T-helper 17 cell (primary cell): ENCODE results near the gene DCLK2. TPM values are rescaled to one million over a fixed set of nuclear protein-coding genes. Genes with fewer than 3 reads are reported as not detected.

ENCODE experiments used
- ATAC-seq: fragments of 150-1000 bp; cut with Tn5 transposase; 2 replicates; pipeline ENCODE4 v1.10.0; 2021; ENCODE audit warnings: mild to moderate bottlenecking, moderate library complexity
- DNase-seq, 3 donors: peaks; one replicate each; pipeline versions ENCODE4 v3.0.0 to v3.0.0-alpha.2; 2020 to 2021
- H3K9me3 ChIP-seq: one replicate; pipeline ENCODE4 v1.7.0; 2013; ENCODE audit warnings: low read length, mild to moderate bottlenecking; ENCODE audit not compliant: control insufficient read depth, poor library complexity, severe bottlenecking
- H3K27ac Mint-ChIP-seq: one replicate; pipeline ENCODE4 v1.8.0; 2022; ENCODE audit warnings: mild to moderate bottlenecking, moderate library complexity, mixed read lengths
- H3K27me3 Mint-ChIP-seq: one replicate; pipeline ENCODE4 v1.8.0; 2022; ENCODE audit warnings: mixed read lengths
- H3K36me3 Mint-ChIP-seq: one replicate; pipeline ENCODE4 v1.8.0; 2022; ENCODE audit warnings: low read depth, mixed read lengths
- H3K4me1 Mint-ChIP-seq: one replicate; pipeline ENCODE4 v1.8.0; 2022; ENCODE audit warnings: mild to moderate bottlenecking, mixed read lengths
- H3K4me3 Mint-ChIP-seq: one replicate; pipeline ENCODE4 v1.8.0; 2022; ENCODE audit warnings: mild to moderate bottlenecking, moderate library complexity, mixed read lengths
- total RNA-seq, 4 donors: library from RNA in 2 of 4; stranded (reverse) in 2 of 4; gene quantifications; one replicate each; pipeline ENCODE4 v1.2.3 and lab custom pipeline; 2022 to 2026

Gene DCLK2
- total RNA-seq, 2 donors from 2014 or later, result not detected

- Mint-ChIP-seq H3K36me3 (peaks cover 16% of the 10 kb centered on the region), H3K27me3 (no peaks in the 10 kb centered on the region), H3K27ac (no peak overlapping the region), H3K4me3 (no peak overlapping the region), H3K4me1 (peaks cover 3% of the 10 kb centered on the region)
- DNase-seq (no peak), ATAC-seq (no peak)
- H3K9me3 ChIP-seq, result no peaks in the 10 kb centered on the region
Observed at GRCh38 chr4:150278206-150278605, 200.0 kb downstream of the DCLK2 start.

DNA sequence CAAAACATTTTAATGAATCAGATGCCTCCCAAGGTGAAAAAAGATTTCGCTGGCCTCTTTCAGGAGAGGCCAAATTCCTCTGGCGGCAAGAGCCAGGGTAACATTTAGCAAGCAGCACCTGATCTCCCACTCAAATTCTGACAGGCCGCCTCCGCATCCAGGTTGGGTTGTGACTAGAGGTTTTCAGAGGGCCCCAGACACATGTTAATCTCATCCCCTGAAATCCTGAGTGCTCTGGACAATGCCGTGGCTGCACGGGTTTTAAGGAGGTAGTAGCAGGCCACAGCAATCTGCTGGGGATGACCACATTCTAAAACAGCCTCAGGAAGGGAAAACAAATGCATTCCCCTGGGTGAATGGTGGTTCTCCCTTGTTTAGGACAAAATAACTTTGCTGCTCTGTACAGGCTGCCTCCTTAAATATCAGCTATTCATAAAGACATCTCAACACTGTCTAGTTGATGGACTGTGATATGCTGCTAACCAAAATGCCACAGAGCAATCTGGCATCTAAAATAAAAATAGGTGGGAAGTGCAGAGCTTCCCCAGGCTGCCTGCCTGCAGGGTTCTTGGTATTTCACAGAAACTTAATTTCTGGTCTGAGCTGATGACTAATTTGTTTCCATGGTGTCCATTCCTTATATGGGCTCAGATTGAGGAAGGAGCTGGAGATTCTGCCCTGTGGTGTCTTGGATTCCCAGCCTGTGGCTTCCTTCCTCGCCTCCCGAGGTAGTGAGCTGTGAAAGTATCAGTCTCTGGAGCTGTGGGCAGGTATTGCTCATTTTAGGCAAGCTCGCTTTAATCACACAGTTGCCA, 202.0 kb downstream of the DCLK2 start:
- Mint-ChIP-seq H3K27ac (no peak overlapping the region), H3K4me3 (no peak overlapping the region), H3K4me1 (peaks cover 4% of the 10 kb centered on the region), H3K27me3 (no peaks in the 10 kb centered on the region), H3K36me3 (peaks cover 18% of the 10 kb centered on the region)
- ATAC-seq (no peak), DNase-seq (no peak)
- H3K9me3 ChIP-seq, result no peaks in the 10 kb centered on the region

GRCh38 chr4:150280975-150281374, 202.7 kb downstream of the DCLK2 start:
- DNase-seq (no peak), ATAC-seq (no peak)
- Mint-ChIP-seq H3K27ac (no peak overlapping the region), H3K27me3 (no peaks in the 10 kb centered on the region), H3K36me3 (peaks cover 18% of the 10 kb centered on the region), H3K4me3 (no peak overlapping the region), H3K4me1 (peaks cover 2% of the 10 kb centered on the region)
- H3K9me3 ChIP-seq, result no peaks in the 10 kb centered on the region

- Mint-ChIP-seq H3K27me3 (no peaks in the 10 kb centered on the region), H3K4me3 (no peak overlapping the region), H3K4me1 (peaks cover 2% of the 10 kb centered on the region), H3K36me3 (peaks cover 15% of the 10 kb centered on the region), H3K27ac (peak overlapping the region; percentile 60)
- DNase-seq (no peak), ATAC-seq (no peak)
- no peaks in the 10 kb centered on the region for H3K9me3 ChIP-seq
Observed at GRCh38 chr4:150283689-150284088, 205.4 kb downstream of the DCLK2 start.

GRCh38 chr4:150286656-150287055, 208.4 kb downstream of the DCLK2 start:
- ATAC-seq, result no peak
- no peak overlapping the region for H3K4me3 Mint-ChIP-seq
- no peaks in the 10 kb centered on the region for H3K9me3 ChIP-seq
- no peaks in the 10 kb centered on the region for H3K27me3 Mint-ChIP-seq
- peaks cover 7% of the 10 kb centered on the region for H3K4me1 Mint-ChIP-seq
- no peak overlapping the region for H3K27ac Mint-ChIP-seq
- peaks cover 8% of the 10 kb centered on the region for H3K36me3 Mint-ChIP-seq
- DNase-seq, result no peak

GRCh38 chr4:150289198-150289597, 211.0 kb downstream of the DCLK2 start:
- Mint-ChIP-seq H3K36me3 (peaks cover 3% of the 10 kb centered on the region), H3K4me1 (peaks cover 7% of the 10 kb centered on the region), H3K4me3 (no peak overlapping the region), H3K27ac (no peak overlapping the region), H3K27me3 (no peaks in the 10 kb centered on the region)
- no peak for DNase-seq
- no peak for ATAC-seq
- H3K9me3 ChIP-seq, result no peaks in the 10 kb centered on the region

DNA sequence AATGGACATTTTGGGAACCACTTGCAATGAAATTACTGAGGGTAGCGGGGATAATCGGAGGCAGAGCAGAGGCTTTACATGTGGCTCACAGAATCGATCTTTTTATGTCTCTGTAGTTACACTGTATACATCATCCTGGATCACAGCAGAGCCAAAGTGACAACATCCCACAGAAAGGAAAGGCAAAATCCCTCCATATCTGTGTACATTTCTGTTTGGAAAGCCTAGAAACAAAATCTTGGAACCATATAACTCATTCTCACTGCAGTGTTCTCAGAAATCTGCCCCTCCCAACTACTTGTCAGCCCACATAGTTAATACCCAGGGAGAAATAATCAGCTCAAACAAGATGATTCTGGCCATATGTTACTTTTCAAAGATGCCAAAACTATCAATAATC, 211.6 kb downstream of the DCLK2 start:
- ATAC-seq (no peak), DNase-seq (no peak)
- no peaks in the 10 kb centered on the region for H3K27me3 Mint-ChIP-seq
- H3K4me3 Mint-ChIP-seq, result no peak overlapping the region
- H3K36me3 Mint-ChIP-seq, result peaks cover 3% of the 10 kb centered on the region
- H3K27ac Mint-ChIP-seq, result no peak overlapping the region
- no peaks in the 10 kb centered on the region for H3K9me3 ChIP-seq
- H3K4me1 Mint-ChIP-seq, result peaks cover 7% of the 10 kb centered on the region

DNA sequence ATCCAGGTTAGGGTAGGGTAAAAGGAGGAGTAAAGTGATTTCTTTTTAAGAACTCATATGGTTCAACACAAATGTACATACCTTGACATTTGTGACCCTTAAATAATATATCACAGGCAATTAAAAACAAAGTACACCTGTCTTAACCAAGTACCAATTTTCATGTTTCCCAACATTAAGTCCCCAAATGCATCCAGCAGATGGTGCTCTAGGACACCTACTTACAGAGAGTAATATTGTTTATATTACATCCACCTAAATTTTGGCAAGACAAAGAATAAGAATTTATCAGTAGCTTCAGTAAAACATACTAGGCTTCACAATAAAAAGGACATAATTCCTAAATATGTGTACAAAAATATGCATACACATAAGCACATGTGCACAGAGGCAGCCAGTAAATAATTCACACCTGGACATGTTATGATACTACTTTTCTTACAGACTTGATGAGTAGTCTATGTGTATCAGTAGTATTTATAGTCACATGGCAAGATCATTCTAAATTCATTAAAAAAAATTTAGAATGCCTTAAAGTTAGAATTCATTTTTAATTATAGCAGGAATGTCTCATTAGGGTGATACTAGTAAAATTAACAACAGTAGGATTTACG, 219.7 kb downstream of the DCLK2 start:
- Mint-ChIP-seq H3K4me1 (no peaks in the 10 kb centered on the region), H3K4me3 (no peak overlapping the region), H3K27ac (no peak overlapping the region), H3K27me3 (no peaks in the 10 kb centered on the region), H3K36me3 (no peaks in the 10 kb centered on the region)
- no peak for DNase-seq
- ATAC-seq, result no peak
- H3K9me3 ChIP-seq, result no peaks in the 10 kb centered on the region

- Mint-ChIP-seq H3K4me3 (no peak overlapping the region), H3K4me1 (no peaks in the 10 kb centered on the region), H3K36me3 (peaks cover under 1% of the 10 kb centered on the region), H3K27ac (no peak overlapping the region), H3K27me3 (no peaks in the 10 kb centered on the region)
- no peak for ATAC-seq
- no peaks in the 10 kb centered on the region for H3K9me3 ChIP-seq
- DNase-seq, result no peak
Observed at GRCh38 chr4:150299816-150300215, 221.6 kb downstream of the DCLK2 start.

- no peaks in the 10 kb centered on the region for H3K9me3 ChIP-seq
- ATAC-seq (no peak), DNase-seq (no peak)
- Mint-ChIP-seq H3K4me1 (no peaks in the 10 kb centered on the region), H3K27me3 (no peaks in the 10 kb centered on the region), H3K36me3 (peaks cover 2% of the 10 kb centered on the region), H3K27ac (no peak overlapping the region), H3K4me3 (no peak overlapping the region)
Observed at GRCh38 chr4:150302553-150302952, 224.3 kb downstream of the DCLK2 start.

DNA sequence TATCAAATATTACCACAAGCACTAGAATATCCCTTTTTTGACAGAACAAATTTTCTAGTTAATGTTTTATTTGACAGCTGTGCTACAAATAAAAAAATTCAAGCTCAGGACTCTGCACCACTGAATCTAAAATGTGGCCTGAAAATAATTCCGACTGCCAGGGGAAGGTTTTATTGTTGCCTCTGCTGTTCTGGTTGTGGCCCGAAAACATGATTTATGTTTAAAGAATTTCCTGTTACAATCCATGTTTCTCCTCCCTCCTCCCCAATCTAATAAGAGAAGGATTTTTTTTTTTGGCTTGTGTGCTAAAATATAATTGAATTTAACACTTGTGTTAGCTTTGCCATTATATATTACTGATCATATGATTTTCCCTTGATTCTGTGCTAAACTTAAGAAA, 227.8 kb downstream of the DCLK2 start:
- no peaks in the 10 kb centered on the region for H3K9me3 ChIP-seq
- H3K27me3 Mint-ChIP-seq, result no peaks in the 10 kb centered on the region
- no peaks in the 10 kb centered on the region for H3K4me1 Mint-ChIP-seq
- peaks cover 2% of the 10 kb centered on the region for H3K36me3 Mint-ChIP-seq
- H3K4me3 Mint-ChIP-seq, result no peak overlapping the region
- H3K27ac Mint-ChIP-seq, result peak overlapping the region; percentile 45
- ATAC-seq, result no peak
- DNase-seq, result no peak

GRCh38 chr4:150306719-150307118, 228.5 kb downstream of the DCLK2 start:
- no peak overlapping the region for H3K4me3 Mint-ChIP-seq
- peaks cover 2% of the 10 kb centered on the region for H3K36me3 Mint-ChIP-seq
- no peaks in the 10 kb centered on the region for H3K4me1 Mint-ChIP-seq
- no peaks in the 10 kb centered on the region for H3K9me3 ChIP-seq
- no peaks in the 10 kb centered on the region for H3K27me3 Mint-ChIP-seq
- no peak for ATAC-seq
- no peak for DNase-seq
- no peak overlapping the region for H3K27ac Mint-ChIP-seq
